ENCODE data around the gene SLC9A4.

DNA sequence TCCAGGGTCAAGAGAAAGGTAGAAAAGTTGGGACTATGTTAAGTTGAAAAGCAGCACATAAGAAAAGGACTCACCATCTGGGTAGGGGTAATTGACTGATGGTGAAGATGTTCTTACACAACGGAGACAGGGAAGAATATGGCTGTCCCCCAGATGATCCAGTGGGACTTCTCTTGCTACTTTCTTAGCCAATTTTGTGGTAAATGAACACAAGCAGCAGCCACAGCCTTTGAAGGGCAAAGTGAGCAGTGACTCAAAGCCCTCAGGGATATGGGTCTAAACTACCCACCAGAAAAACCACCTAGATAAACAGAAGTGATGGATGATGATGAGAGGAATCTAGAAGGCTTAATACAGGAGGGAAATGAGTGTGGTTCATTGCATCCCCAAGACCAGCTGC, 80.6 kb downstream of the SLC9A4 start:
- TF ChIP-seq POLR2A (IDR thresholded peaks at IDR 0.05; ENCODE audit: low read depth, low read length): no peak
- TF ChIP-seq, protein P1, sequence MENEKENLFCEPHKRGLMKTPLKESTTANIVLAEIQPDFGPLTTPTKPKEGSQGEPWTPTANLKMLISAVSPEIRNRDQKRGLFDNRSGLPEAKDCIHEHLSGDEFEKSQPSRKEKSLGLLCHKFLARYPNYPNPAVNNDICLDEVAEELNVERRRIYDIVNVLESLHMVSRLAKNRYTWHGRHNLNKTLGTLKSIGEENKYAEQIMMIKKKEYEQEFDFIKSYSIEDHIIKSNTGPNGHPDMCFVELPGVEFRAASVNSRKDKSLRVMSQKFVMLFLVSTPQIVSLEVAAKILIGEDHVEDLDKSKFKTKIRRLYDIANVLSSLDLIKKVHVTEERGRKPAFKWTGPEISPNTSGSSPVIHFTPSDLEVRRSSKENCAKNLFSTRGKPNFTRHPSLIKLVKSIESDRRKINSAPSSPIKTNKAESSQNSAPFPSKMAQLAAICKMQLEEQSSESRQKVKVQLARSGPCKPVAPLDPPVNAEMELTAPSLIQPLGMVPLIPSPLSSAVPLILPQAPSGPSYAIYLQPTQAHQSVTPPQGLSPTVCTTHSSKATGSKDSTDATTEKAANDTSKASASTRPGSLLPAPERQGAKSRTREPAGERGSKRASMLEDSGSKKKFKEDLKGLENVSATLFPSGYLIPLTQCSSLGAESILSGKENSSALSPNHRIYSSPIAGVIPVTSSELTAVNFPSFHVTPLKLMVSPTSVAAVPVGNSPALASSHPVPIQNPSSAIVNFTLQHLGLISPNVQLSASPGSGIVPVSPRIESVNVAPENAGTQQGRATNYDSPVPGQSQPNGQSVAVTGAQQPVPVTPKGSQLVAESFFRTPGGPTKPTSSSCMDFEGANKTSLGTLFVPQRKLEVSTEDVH (IDR thresholded peaks at IDR 0.05; ENCODE audit: low read depth, partially characterized antibody): no peak
- no peak for TF ChIP-seq MYB (IDR thresholded peaks at IDR 0.05; ENCODE audit: borderline replicate concordance, low read depth, low read length)
- TF ChIP-seq, protein P2, sequence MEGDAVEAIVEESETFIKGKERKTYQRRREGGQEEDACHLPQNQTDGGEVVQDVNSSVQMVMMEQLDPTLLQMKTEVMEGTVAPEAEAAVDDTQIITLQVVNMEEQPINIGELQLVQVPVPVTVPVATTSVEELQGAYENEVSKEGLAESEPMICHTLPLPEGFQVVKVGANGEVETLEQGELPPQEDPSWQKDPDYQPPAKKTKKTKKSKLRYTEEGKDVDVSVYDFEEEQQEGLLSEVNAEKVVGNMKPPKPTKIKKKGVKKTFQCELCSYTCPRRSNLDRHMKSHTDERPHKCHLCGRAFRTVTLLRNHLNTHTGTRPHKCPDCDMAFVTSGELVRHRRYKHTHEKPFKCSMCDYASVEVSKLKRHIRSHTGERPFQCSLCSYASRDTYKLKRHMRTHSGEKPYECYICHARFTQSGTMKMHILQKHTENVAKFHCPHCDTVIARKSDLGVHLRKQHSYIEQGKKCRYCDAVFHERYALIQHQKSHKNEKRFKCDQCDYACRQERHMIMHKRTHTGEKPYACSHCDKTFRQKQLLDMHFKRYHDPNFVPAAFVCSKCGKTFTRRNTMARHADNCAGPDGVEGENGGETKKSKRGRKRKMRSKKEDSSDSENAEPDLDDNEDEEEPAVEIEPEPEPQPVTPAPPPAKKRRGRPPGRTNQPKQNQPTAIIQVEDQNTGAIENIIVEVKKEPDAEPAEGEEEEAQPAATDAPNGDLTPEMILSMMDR (IDR thresholded peaks at IDR 0.05 in 2 of 3, conservative IDR thresholded peaks at IDR 0.05 in 1 of 3; ENCODE audit: control insufficient read depth in 2 of 3, extremely low read depth in 1 of 3, insufficient read depth in 1 of 3, low read depth in 3 of 3, low read length in 3 of 3): no peak
- TF ChIP-seq NFIC (IDR thresholded peaks at IDR 0.05; ENCODE audit: low read depth, low read length): no peak
- TF ChIP-seq, protein P3, sequence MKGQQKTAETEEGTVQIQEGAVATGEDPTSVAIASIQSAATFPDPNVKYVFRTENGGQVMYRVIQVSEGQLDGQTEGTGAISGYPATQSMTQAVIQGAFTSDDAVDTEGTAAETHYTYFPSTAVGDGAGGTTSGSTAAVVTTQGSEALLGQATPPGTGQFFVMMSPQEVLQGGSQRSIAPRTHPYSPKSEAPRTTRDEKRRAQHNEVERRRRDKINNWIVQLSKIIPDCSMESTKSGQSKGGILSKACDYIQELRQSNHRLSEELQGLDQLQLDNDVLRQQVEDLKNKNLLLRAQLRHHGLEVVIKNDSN (IDR thresholded peaks at IDR 0.05; ENCODE audit: borderline replicate concordance, extremely low read length, insufficient read depth, low read depth, low read length): no peak
- no peak for TF ChIP-seq SP1 (IDR thresholded peaks at IDR 0.05; ENCODE audit: low read depth, low read length)
